Measurements from ENCODE around the gene CMTR1.
A peak's percentile ranks its signal among the peaks of the same experiment; 100 is the strongest.

CMTR1 gene

DNA sequence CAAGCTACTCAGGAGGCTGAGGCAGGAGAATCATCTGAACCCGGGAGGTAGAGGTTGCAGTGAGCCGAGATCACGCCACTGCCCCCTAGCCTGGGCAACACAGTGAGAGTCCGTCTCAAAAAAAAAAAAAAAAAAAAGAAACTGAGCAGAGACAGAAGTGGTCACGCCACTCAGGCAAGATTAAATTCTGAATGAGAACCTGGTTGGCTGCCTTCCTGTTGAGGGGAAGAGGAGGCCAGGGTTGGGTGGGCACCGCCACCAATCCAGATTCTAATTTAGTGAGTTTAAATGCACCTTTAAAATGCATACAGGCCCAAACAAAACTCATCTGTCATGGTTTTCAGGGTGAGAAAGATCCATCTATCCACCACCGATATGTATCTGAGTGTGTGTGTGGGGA lies 90.4 kb downstream of the CMTR1 start:
- no peak for DNase-seq (ENCODE audit: extremely low spot score)
- no peak for TF ChIP-seq SUZ12 (IDR thresholded peaks at IDR 0.05)
- TF ChIP-seq BHLHE40 (IDR thresholded peaks at IDR 0.05; ENCODE audit: borderline replicate concordance), result no peak
- no peak for TF ChIP-seq ELF4 (IDR thresholded peaks at IDR 0.05)
- TF ChIP-seq SP1 (IDR thresholded peaks at IDR 0.05), result no peak
- TF ChIP-seq, protein P1, sequence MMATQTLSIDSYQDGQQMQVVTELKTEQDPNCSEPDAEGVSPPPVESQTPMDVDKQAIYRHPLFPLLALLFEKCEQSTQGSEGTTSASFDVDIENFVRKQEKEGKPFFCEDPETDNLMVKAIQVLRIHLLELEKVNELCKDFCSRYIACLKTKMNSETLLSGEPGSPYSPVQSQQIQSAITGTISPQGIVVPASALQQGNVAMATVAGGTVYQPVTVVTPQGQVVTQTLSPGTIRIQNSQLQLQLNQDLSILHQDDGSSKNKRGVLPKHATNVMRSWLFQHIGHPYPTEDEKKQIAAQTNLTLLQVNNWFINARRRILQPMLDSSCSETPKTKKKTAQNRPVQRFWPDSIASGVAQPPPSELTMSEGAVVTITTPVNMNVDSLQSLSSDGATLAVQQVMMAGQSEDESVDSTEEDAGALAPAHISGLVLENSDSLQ (IDR thresholded peaks at IDR 0.05), result no peak
- no peak for TF ChIP-seq HDGF (IDR thresholded peaks at IDR 0.05; ENCODE audit: borderline replicate concordance)
- ChIA-PET POLR2A (no interaction called here), CTCF (interaction anchor here (0.8 kb wide), 1 partner anchor 257 kb away, joined by 3 read pairs; no protein-coding TSS in a partner anchor)

DNA sequence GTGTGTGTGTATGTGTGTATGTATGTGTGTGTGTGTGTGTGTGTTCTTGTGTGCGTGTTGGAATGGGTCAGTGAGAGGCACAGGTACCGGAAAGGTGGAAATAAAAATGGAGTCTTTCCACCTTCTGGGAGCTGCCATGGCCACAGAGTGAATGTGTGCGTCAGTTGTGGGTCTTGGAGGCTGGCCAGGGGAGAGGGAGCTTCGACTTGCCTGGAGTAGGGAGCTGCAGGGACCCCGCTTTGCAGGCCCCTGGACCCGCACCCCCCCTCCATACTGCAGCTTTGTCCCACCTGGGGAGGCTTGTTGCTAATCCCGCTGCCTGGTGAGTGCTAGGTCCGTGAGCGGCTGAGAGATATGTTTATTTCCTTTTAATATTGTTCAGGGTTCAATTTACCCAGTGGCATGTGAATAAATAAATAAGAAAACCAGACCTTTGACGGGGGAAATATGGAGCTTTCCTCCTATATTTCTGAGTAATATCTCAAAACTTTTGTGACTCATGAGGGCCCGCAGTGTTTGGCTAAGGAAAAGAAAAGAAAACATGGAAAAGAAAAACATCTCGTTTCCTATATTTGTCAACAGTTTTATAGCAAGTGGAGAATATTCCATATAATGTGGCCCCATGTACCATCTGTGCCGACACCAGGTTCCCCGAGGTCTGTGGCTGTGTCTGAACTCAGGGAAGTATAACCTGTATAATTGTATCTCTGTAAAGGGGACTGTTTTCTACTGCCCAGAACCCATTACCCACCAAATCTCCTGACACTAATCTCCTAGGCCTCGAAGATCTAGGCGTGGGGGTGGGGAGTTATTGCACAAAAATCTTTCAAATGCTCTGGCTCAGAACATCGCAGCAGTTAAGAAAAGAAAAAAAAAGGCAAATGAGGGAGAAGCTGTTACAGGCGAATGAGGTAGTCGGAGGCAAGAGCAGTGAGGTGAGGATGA lies 91.3 kb downstream of the CMTR1 start:
- DNase-seq (ENCODE audit: extremely low spot score), result no peak
- TF ChIP-seq L3MBTL2 (conservative IDR thresholded peaks at IDR 0.05) (no peak), CTBP1 (IDR thresholded peaks at IDR 0.05; ENCODE audit: borderline replicate concordance) (no peak), SP1 (IDR thresholded peaks at IDR 0.05) (no peak), BHLHE40 (IDR thresholded peaks at IDR 0.05; ENCODE audit: borderline replicate concordance) (no peak), NFRKB (IDR thresholded peaks at IDR 0.05) (no peak), SUZ12 (IDR thresholded peaks at IDR 0.05) (no peak), ELF4 (IDR thresholded peaks at IDR 0.05) (no peak), ZNF384 (IDR thresholded peaks at IDR 0.05) (no peak)
- TF ChIP-seq, protein P1 (IDR thresholded peaks at IDR 0.05), result no peak
- CTCF ChIA-PET, result no interaction called here
- POLR2A ChIA-PET, result no interaction called here

DNA sequence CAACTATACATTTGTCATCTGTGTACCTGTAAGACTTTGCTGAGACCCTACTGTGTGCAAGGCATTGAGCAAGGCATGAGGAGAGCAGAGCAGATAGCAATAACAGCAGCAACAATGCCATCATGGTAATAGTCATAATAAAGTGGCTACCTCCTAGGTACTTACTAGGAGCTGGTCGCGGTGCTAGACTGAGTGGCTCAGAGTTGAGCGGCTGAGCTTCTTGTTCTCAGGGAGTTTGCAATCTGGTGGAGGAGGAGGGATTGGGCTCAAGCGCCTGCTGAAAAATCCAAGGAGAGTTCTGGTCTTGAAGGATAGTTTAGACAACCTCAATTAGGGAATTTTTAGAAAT lies 91.9 kb downstream of the CMTR1 start:
- ChIA-PET POLR2A (no interaction called here), CTCF (no interaction called here)
- no peak for DNase-seq (ENCODE audit: extremely low spot score)
- TF ChIP-seq FOXK2 (IDR thresholded peaks at IDR 0.05) (no peak), ELF4 (IDR thresholded peaks at IDR 0.05) (no peak), CTBP1 (IDR thresholded peaks at IDR 0.05; ENCODE audit: borderline replicate concordance) (no peak), NFRKB (IDR thresholded peaks at IDR 0.05) (no peak), SP1 (IDR thresholded peaks at IDR 0.05) (no peak)

DNA sequence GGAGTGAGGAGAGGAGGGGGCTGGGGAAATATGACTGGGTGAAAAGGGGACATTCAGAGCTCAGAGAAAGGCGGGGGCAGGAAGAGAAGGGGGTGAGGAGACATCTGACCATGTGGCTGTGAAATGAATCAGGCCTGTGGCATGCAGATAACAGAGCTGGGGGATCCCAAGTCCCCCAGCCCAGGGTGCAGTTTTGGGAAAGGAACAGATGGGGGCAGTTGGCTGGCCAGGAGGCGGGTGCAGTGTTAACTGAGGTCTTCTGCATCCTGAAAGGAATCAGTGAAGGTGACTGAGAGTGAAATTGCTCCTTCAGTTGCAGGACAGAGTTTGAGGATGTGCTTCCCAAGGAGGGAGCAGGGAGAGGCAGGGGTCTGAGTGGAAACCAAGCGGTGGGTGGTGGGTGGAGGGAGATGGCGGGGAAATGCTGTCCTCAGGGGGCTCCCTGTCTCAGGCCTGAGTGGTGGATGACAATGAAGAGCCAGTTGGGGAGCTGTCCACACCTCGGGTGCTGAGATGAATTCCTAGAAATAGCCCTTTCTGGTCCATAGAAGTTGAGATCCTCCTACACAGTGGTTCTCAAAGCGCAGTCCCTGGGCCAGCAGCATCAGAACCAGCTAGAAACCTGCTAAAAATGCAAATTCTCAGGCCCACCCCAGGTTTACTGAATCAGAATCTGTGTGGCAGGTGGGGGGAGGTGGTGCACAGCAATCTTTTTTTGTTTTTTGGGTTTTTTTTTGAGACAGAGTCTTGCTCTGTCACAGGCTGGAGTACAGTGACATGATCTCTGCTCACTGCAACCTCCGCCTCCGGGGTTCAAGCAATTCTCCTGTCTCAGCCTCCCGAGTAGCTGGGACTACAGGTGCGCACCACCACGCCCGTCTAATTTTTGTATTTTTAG lies 92.7 kb downstream of the CMTR1 start:
- POLR2A ChIA-PET, result interaction anchor here (0.7 to 0.9 kb wide), 2 partner anchors 26 to 111 kb away, joined by 3 to 4 read pairs; partner anchors contain the start of gene CCDC167
- CTCF ChIA-PET, result no interaction called here
- TF ChIP-seq ZNF384 (IDR thresholded peaks at IDR 0.05) (no peak), ARNT (IDR thresholded peaks at IDR 0.05) (no peak), FOXA1 (IDR thresholded peaks at IDR 0.05) (no peak), SUZ12 (IDR thresholded peaks at IDR 0.05) (no peak)
- peak; percentile 25 for DNase-seq (ENCODE audit: extremely low spot score)

DNA sequence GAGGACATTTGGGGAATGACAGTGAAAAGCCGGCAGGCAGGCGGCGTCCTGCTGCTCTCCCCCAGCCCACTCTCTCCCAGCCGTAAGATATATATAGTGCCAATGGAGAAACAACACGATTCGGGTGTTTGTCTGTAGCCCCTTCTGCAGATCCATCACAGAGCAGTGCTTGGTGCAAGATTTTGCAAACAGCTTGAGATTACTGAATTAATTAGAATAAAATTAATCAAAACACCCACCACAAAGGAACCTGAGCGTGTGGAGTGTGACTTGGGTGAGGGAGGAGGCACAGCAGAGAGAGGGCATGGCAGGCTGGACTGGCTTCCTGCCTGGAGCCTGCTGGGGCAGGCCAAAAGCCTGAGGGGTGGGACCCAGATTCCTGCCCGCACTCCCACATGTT lies 95.5 kb downstream of the CMTR1 start:
- TF ChIP-seq TARDBP (IDR thresholded peaks at IDR 0.05), result no peak
- no peak for TF ChIP-seq ELF4 (IDR thresholded peaks at IDR 0.05)
- TF ChIP-seq L3MBTL2 (conservative IDR thresholded peaks at IDR 0.05), result no peak
- no peak for TF ChIP-seq HDGF (IDR thresholded peaks at IDR 0.05; ENCODE audit: borderline replicate concordance)
- TF ChIP-seq ARNT (IDR thresholded peaks at IDR 0.05), result no peak
- no peak for TF ChIP-seq CTBP1 (IDR thresholded peaks at IDR 0.05; ENCODE audit: borderline replicate concordance)
- TF ChIP-seq FOXM1 (IDR thresholded peaks at IDR 0.05; ENCODE audit: borderline replicate concordance), result no peak
- TF ChIP-seq LEF1 (IDR thresholded peaks at IDR 0.05; ENCODE audit: borderline replicate concordance), result no peak
- TF ChIP-seq FOXA1 (IDR thresholded peaks at IDR 0.05), result no peak
- TF ChIP-seq NFRKB (IDR thresholded peaks at IDR 0.05), result no peak
- POLR2A ChIA-PET, result no interaction called here
- CTCF ChIA-PET, result interaction anchor here (1.3 kb wide), 1 partner anchor 10 kb away, joined by 5 read pairs; no protein-coding TSS in a partner anchor
- DNase-seq (ENCODE audit: extremely low spot score), result no peak

DNA sequence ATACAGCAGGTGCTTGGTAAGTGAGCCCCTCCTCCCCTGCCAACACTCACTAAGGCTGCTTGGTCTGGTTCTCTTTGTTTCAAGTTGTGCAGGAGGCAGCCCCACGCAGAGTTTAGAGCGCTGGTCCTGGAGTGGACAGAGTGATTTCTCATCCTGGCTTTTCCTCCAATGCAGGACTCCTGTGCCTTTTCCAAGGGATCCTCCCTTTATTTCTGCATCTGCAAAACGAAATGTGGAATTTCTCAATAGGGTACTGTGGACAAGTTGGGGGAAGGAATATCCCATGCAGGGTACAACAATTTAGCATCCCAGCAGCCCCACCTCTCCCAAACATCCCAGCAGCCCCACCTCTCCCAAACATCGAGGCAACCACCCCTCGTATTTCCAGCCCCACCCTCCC lies 97.3 kb downstream of the CMTR1 start:
- TF ChIP-seq CTBP1 (IDR thresholded peaks at IDR 0.05; ENCODE audit: borderline replicate concordance) (no peak), ELF4 (IDR thresholded peaks at IDR 0.05) (no peak), L3MBTL2 (conservative IDR thresholded peaks at IDR 0.05) (no peak), BHLHE40 (IDR thresholded peaks at IDR 0.05; ENCODE audit: borderline replicate concordance) (no peak), HDGF (IDR thresholded peaks at IDR 0.05; ENCODE audit: borderline replicate concordance) (no peak), FOXM1 (IDR thresholded peaks at IDR 0.05; ENCODE audit: borderline replicate concordance) (no peak), SUZ12 (IDR thresholded peaks at IDR 0.05) (no peak), ARNT (IDR thresholded peaks at IDR 0.05) (no peak), ZNF384 (IDR thresholded peaks at IDR 0.05) (no peak), FOXK2 (IDR thresholded peaks at IDR 0.05) (no peak), LEF1 (IDR thresholded peaks at IDR 0.05; ENCODE audit: borderline replicate concordance) (no peak), SP1 (IDR thresholded peaks at IDR 0.05) (no peak), FOXA1 (IDR thresholded peaks at IDR 0.05) (no peak), TARDBP (IDR thresholded peaks at IDR 0.05) (no peak), NFRKB (IDR thresholded peaks at IDR 0.05) (no peak)
- TF ChIP-seq, protein P1 (IDR thresholded peaks at IDR 0.05), result no peak
- ChIA-PET CTCF (no interaction called here), POLR2A (no interaction called here)
- DNase-seq (ENCODE audit: extremely low spot score), result no peak

Data from HEK293T (cell line).